Measurements from ENCODE around the gene SH2B3. TPM values are rescaled to one million over a fixed set of nuclear protein-coding genes. Genes with fewer than 3 reads are reported as not detected.

SH2B3 gene
- 10 to 100 TPM in 1 of 6 donors, 1 to 10 TPM in 5; 3.6 to 10.4 (median 4.5) TPM for polyA plus RNA-seq (ENCODE audit: low read depth in 6 of 6)

DNA sequence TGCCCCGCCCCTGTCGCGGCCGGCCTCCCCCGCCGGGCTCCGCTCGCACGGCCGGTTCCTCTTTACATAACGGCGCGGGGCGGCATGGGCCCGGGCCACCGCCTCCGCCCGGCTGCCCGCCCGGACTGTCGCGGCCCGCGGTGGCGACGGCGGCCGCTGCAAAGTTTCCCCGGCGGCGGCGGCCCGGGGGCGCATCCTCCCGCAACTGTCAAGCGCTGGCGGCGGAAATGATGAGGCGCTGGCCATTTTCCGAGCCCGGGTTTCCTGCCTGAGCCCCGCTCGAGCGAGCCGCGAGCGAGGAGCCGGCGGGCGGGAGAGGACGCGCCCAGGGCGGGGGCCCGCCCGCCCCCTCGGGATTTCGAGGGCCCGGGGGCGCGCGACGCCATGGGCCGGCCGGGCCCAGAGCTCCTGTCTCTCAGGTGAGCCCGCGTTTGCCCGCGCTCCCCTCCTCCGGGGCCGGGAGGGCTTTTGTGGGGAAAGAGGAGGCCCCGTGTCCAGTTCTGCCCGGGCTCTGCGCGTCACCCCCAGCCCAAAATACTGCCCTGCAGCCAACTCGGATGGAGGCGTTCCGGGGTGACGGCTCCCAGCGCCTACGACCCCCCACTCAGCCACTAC lies at the start of gene SH2B3:
TSS of gene SH2B3 (plus strand) at position 65 of the 615 bp plus-strand sequence. CDS start 12,223 bp downstream, outside the sequence.
- ATAC-seq (ENCODE audit: low read depth in 2 of 2) (peak; percentile 18 to 61), DNase-seq (no peak)
- Mint-ChIP-seq H3K9me3 (no peaks in the 10 kb centered on the region), H3K4me3 (peak within 1 kb of the TSS; percentile 84 to 96 (median 92)), H3K36me3 (no peaks in the 10 kb centered on the region), H3K27me3 (no peaks in the 10 kb centered on the region), H3K4me1 (peaks cover 53 to 71% (median 67%) of the 10 kb centered on the region in 3 donors), H3K27ac (peak within 1 kb of the TSS; percentile 94 to 99 (median 97))

DNA sequence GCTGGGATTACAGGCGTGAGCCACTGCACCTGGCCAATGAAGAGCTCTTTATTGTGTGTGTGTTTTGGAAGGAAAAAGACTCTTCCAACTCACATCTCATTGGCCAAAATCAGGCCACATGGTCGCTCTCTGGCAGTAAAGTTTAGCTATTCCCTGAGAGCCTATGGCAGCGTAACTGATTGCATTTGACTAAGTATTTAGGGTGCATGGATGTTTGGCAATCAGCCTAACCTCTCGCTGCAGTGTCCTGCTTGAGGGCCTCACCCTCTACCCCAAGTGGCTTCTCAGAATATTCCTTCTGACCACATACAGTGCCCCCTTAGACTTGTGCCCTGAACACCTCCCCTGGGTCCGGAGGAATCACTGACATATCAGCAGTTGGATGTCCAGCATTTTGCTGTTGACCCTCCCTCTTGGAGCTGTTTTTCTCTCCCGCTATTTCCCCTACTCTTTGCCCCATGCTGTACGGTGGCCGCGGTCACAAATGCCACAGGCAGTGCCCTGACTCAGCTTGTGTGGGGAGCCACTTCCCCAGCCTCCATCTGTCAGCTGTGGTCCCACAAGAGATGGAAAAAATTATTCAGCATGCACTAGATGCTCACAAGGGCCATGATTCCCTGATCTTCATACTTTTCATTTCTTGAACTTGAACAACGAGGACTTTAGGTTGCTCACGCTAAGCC lies 46.4 kb upstream of the SH2B3 start:
- Mint-ChIP-seq H3K36me3 (no peaks in the 10 kb centered on the region), H3K9me3 (no peaks in the 10 kb centered on the region), H3K27me3 (no peaks in the 10 kb centered on the region), H3K27ac (peak overlapping the region; percentile 55 to 97 (median 88)), H3K4me3 (peak overlapping the region in 6 of 8 donors; percentile 48 to 90 (median 72)), H3K4me1 (peaks cover 54 to 72% (median 62%) of the 10 kb centered on the region in 3 donors)
- ATAC-seq (ENCODE audit: low read depth in 2 of 2) (no peak), DNase-seq (no peak)

DNA sequence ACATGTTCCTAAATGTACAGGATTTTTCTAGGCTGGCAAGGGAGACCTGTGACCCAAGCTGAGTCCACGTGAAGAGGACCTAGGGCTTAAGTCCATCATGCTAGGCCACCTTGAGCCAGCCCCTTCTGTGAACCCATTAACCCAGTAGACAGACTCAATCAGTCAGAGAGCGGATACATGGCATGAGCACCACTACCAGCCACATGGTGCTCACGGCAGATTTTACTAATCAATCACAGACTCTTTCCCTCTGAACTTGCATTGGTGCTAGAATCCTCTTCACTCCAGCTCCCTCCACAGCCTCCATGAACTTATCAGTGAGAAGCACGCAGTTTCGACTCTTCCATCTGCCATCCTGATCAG lies 45.8 kb upstream of the SH2B3 start:
- Mint-ChIP-seq H3K36me3 (no peaks in the 10 kb centered on the region), H3K4me1 (peaks cover 50 to 67% (median 58%) of the 10 kb centered on the region in 3 donors), H3K4me3 (peak overlapping the region; percentile 48 to 90 (median 86)), H3K27me3 (no peaks in the 10 kb centered on the region), H3K27ac (peak overlapping the region; percentile 83 to 98 (median 93)), H3K9me3 (no peaks in the 10 kb centered on the region)
- no peak for ATAC-seq (ENCODE audit: low read depth in 2 of 2)
- no peak for DNase-seq

DNA sequence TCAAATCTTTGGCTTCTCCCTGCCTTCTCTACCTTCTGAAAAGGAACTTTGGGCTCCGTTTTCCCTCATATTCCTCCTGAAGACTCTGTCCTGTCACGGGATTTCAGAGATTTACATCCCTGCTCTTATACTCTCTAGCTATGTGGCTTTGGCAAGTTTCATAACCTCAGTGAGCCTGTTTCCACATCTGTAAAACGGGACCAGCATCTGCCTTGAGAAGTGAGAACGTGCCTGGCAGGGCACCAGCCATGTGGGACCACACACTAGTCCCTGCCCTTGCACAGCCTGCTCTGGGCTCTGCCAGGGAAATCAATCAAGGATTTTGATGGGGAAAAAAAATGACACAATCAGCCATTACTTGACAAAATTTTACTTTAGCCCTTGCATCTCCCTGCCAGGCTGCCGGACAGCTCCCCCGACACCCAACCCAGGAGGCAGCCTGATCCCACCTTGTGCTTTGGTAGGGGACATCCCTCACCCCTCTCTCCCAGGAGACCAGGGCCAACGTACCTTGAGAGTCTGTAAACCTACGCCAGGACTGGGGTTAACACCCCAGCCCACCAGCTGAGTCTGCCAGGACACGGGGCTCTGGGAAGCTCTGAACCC lies 45.3 kb upstream of the SH2B3 start:
- ATAC-seq (ENCODE audit: low read depth in 2 of 2), result peak in 1 of 2 donors; percentile 21
- Mint-ChIP-seq H3K27ac (peak overlapping the region; percentile 91 to 98 (median 96)), H3K4me1 (peaks cover 47 to 62% (median 57%) of the 10 kb centered on the region in 3 donors), H3K9me3 (no peaks in the 10 kb centered on the region), H3K4me3 (peak overlapping the region; percentile 48 to 90 (median 90)), H3K36me3 (peaks cover 0 to 1% of the 10 kb centered on the region in 2 donors), H3K27me3 (no peaks in the 10 kb centered on the region)
- no peak for DNase-seq

DNA sequence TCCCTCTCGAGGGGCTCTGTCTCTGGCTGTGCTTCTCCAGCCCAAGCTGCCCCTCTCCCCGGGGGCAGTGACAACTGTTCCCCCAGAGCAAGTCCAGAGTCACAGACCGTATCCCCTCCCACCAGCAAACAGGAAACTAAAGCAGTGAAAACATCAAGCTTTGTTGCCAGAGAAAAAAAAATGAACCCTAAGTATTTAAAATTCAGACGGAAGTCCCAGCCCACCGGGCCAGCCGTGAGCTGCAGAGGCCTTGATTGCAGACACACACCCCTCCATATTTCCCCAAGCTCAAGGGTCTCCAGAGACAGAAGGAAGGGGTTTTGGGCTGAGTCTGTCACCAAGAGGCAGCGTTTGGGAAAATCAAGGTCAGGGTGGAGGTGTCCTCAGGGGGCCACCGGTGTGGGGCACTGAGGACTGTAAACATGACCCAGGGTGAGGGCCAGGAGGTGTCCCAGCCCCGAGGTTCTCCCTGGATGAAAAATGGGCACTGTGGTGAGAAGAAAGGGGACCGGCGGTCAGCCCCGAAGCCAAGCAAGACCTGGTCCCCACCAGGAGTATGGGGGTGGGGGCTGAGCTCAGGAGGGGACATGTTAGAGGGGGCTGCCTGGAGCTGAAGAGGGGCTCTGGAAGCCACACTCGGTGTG lies 44.5 kb upstream of the SH2B3 start:
- peaks cover 47 to 56% (median 55%) of the 10 kb centered on the region in 3 donors for H3K4me1 Mint-ChIP-seq
- ATAC-seq (ENCODE audit: low read depth in 2 of 2) (peak; percentile 52 to 57), DNase-seq (peak; percentile 29)
- no peaks in the 10 kb centered on the region for H3K27me3 Mint-ChIP-seq
- peak overlapping the region; percentile 91 to 98 (median 96) for H3K27ac Mint-ChIP-seq
- H3K36me3 Mint-ChIP-seq, result peaks cover 0 to 9% of the 10 kb centered on the region in 2 donors
- no peaks in the 10 kb centered on the region for H3K9me3 Mint-ChIP-seq
- peak overlapping the region; percentile 48 to 90 (median 90) for H3K4me3 Mint-ChIP-seq

DNA sequence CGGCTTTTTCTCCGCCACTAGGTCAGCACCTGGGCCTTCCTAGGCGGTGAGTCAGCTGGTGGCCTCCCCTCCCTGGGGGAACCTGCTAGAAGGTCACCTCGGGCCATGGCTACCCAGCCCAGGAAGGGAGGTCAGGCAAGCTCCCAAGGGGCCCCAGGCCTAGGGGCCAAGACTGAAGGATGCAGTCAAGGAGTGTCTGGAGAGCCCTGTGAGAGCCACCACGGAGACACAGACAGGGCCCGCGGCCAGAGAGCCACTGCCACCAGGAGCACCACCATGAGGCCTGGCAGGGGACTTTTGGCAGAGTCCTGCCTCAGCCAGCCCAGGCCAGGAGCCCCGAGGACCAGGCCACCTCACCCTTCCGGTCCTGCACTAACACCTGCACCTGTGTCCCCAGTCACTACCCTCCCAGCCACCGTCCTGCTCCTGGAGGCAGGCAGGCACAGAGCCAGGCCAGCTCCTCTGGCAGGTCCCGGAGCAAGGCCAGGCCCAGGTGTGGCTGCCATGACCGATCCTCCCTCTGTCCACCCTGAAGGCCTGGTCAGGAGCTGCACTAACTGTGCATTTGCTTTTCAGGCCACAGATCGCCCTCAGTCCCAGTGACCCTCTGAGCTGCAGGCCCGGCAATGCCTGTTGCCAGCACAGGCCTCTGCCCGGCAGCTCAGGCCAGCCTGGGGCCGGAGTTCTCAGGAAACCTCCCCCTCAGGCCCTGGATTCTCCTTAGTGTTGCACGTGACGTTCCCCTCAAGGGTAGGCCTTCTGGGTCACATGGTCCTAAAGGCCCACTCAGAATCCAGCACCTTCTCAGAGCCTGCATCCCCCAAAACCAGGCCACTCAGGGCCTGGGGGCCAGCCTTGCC lies 43.8 kb upstream of the SH2B3 start:
- H3K27me3 Mint-ChIP-seq, result no peaks in the 10 kb centered on the region
- H3K4me3 Mint-ChIP-seq, result peak overlapping the region in 7 of 8 donors; percentile 79 to 90 (median 90)
- peaks cover 0 to 14% of the 10 kb centered on the region in 2 donors for H3K36me3 Mint-ChIP-seq
- peak overlapping the region in 5 of 6 donors; percentile 91 to 98 (median 97) for H3K27ac Mint-ChIP-seq
- H3K4me1 Mint-ChIP-seq, result peaks cover 52 to 59% (median 57%) of the 10 kb centered on the region in 3 donors
- no peak for ATAC-seq (ENCODE audit: low read depth in 2 of 2)
- DNase-seq, result no peak
- H3K9me3 Mint-ChIP-seq, result no peaks in the 10 kb centered on the region

DNA sequence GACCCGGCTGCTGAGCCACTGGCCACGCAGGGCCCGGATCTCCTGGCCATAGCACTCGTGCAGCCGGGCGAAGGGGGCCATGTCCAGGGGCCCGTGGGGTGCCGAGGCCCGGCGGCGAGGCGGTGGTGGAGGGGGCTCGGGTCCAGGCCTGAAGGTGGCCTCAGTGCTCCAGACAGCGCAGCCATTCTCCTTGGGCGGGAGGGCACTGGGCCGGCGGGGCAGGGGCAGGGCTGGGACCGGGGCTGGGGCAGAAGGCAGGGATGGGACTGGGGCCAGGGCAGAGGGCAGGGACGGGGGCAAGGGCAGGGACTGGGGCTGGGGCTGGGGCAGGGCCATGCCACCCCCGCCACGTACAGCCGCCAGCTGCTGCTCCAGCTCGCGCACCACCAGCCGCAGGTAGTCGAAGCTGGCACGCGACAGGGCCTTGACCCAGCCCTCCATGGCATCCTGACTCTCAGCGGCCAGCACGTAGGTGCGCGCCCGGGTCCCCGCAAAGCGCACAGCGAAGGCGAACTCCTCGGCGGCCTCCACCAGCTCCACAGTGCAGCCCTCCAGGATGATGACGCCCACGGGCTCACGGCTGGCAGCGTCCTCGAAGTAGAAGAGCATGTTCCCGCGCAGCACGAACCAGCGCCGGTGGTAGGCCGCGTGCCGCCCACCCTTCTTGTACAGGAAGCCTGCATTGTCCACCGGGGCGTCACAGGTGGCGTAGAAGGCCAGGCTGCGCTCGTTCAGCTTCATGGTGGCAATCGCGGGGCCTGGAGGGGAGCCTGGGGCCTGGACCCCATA lies 42.8 kb upstream of the SH2B3 start:
- peak overlapping the region in 3 of 6 donors; percentile 38 to 95 (median 47) for H3K27ac Mint-ChIP-seq
- peak overlapping the region in 2 of 8 donors; percentile 6 to 82 for H3K4me3 Mint-ChIP-seq
- no peaks in the 10 kb centered on the region for H3K9me3 Mint-ChIP-seq
- DNase-seq (no peak), ATAC-seq (ENCODE audit: low read depth in 2 of 2) (no peak)
- H3K4me1 Mint-ChIP-seq, result peaks cover 58 to 69% (median 64%) of the 10 kb centered on the region in 3 donors
- no peaks in the 10 kb centered on the region for H3K27me3 Mint-ChIP-seq
- H3K36me3 Mint-ChIP-seq, result peaks cover 0 to 14% of the 10 kb centered on the region in 2 donors

DNA sequence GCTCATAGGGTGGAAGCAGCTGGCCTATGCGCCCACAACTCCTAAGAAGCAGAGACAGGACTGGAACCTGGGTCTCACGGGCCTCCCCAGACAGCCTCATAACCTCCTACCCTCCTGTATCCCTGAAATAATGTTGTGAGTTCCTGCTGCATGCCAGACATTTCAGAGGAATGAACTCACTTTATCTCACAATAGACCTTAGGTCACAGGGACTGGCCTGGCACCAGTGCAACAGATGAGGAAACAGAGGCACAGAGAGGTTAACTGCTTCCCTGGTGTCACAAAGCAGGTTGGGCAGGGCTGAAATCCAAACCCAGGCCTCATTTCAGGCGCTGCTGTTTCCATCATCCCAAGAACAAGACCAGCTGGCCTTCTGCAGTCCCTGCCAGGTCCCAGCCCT lies 42.1 kb upstream of the SH2B3 start:
- DNase-seq (no peak), ATAC-seq (ENCODE audit: low read depth in 2 of 2) (no peak)
- H3K4me3 Mint-ChIP-seq, result peak overlapping the region in 1 of 8 donors; percentile 22
- peaks cover 55 to 70% (median 62%) of the 10 kb centered on the region in 3 donors for H3K4me1 Mint-ChIP-seq
- H3K9me3 Mint-ChIP-seq, result no peaks in the 10 kb centered on the region
- peaks cover 0 to 14% of the 10 kb centered on the region in 2 donors for H3K36me3 Mint-ChIP-seq
- H3K27ac Mint-ChIP-seq, result peak overlapping the region in 1 of 6 donors; percentile 38
- H3K27me3 Mint-ChIP-seq, result no peaks in the 10 kb centered on the region

DNA sequence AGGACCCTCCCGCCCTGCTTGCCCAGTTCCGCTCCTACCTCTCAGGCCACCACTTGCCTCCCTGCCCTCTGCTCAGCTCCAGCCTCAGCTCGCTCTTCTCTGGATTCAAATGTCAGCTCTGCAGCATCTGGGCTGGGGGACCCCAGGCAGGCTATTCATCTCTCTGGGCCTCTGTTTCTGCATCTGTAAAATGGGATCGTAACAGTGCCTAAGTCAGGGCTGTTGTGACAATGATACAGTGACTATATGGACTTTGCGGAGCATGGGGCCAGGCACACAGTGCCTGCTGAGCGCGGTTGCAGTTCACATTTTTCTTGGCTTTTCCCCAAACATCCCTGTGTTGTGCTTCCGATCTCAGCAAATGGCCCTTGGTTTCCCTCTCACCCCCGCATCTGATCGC lies 39.6 kb upstream of the SH2B3 start:
- DNase-seq (no peak), ATAC-seq (ENCODE audit: low read depth in 2 of 2) (no peak)
- Mint-ChIP-seq H3K36me3 (peaks cover 0 to 14% of the 10 kb centered on the region in 2 donors), H3K27me3 (no peaks in the 10 kb centered on the region), H3K9me3 (no peaks in the 10 kb centered on the region), H3K4me1 (peaks cover 35 to 48% (median 45%) of the 10 kb centered on the region in 3 donors), H3K4me3 (peak overlapping the region in 3 of 8 donors; percentile 48 to 85 (median 51)), H3K27ac (peak overlapping the region in 2 of 6 donors; percentile 51 to 67)

DNA sequence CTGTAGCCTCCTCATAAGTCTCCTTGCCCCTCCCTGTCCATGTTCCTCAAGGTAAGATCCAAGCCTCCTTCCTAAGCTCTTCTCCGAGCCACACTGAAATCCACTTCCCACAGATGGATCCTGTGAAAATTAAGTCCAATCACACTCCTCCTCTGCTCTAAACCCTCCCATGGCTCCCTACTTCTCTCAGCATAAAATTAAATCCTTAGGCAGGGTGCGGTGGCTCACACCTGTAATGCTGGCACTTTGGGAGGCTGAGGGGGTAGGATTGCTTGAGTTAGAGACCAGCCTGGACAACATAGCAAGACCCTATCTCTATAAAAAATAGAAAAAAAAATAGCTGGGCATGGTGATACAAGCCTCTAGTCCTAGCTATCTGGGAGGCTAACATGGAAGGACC lies 39.1 kb upstream of the SH2B3 start:
- ATAC-seq (ENCODE audit: low read depth in 2 of 2), result no peak
- DNase-seq, result no peak
- Mint-ChIP-seq H3K27ac (peak overlapping the region in 2 of 6 donors; percentile 51 to 79), H3K9me3 (peaks cover 0 to 2% (median 0%) of the 10 kb centered on the region in 7 donors), H3K27me3 (no peaks in the 10 kb centered on the region), H3K4me1 (peaks cover 31 to 43% (median 40%) of the 10 kb centered on the region in 3 donors), H3K4me3 (peak overlapping the region in 6 of 8 donors; percentile 48 to 91 (median 68)), H3K36me3 (peaks cover 0 to 14% of the 10 kb centered on the region in 2 donors)

DNA sequence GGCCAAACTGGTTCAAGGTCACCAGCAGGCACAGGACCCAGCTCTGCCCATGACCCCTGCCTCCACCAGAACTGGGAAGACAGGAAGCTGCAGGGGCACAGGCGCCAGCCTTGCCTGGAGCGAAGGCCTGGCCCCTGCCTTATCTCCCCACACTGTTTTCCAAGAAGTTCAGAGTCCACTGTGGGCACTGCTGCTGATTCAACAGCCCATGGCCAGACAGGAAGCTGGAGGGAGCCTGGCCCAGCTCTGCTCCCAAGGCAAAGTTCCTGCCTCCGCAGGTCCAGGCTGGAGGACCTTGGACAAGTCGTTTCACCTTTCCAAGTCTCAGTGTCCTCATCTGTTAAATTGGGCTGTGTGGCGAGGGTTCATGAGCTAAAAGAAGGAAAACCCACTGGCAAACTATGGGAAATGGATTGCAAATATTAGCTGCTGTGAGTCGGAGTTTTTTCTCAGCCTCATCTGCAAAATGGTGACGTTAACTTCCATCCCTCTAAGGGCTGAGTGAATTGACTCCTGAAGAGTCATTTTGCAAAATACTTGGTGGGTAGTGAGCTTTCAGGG lies 38.0 kb upstream of the SH2B3 start:
- H3K27ac Mint-ChIP-seq, result peak overlapping the region in 4 of 6 donors; percentile 3 to 75 (median 26)
- peaks cover 0 to 14% of the 10 kb centered on the region in 2 donors for H3K36me3 Mint-ChIP-seq
- no peak for DNase-seq
- H3K4me1 Mint-ChIP-seq, result peaks cover 24 to 34% (median 30%) of the 10 kb centered on the region in 3 donors
- H3K9me3 Mint-ChIP-seq, result peaks cover 0 to 3% (median 0%) of the 10 kb centered on the region in 7 donors
- ATAC-seq (ENCODE audit: low read depth in 2 of 2), result no peak
- H3K4me3 Mint-ChIP-seq, result peak overlapping the region; percentile 85 to 92 (median 90)
- no peaks in the 10 kb centered on the region for H3K27me3 Mint-ChIP-seq
